HG02943 (cell line): ENCODE data around the gene BANP.
"Not testable (repeated sequence)": the region's sequence is repeated elsewhere in the genome, so short reads cannot be mapped to it uniquely, and the experiment has no call there.

ENCODE experiments used
- ATAC-seq: cut with Tn5 transposase; IDR thresholded peaks from one replicate; pipeline ENCODE4 v1.9.1; 2021; ENCODE audit warnings: mild to moderate bottlenecking, low read depth, moderate library complexity; ENCODE audit not compliant: unreplicated experiment

The BANP gene

GRCh38 chr16:88094253-88094575, 143.0 kb downstream of the BANP start:
- not testable (repeated sequence) for ATAC-seq

- not testable (repeated sequence) for ATAC-seq
Measured at GRCh38 chr16:88094900-88095299, 143.7 kb downstream of the BANP start.

GRCh38 chr16:88096659-88097058, 145.4 kb downstream of the BANP start:
- ATAC-seq: not testable (repeated sequence)

- ATAC-seq: not testable (repeated sequence)
Measured at GRCh38 chr16:88098731-88099562, 147.7 kb downstream of the BANP start.

- ATAC-seq: no peak
Measured at GRCh38 chr16:88099563-88099890, 148.3 kb downstream of the BANP start.

- ATAC-seq: not testable (repeated sequence)
Measured at GRCh38 chr16:88099956-88100355, 148.7 kb downstream of the BANP start.

- not testable (repeated sequence) for ATAC-seq
Measured at GRCh38 chr16:88100801-88101622, 149.8 kb downstream of the BANP start.

- ATAC-seq: not testable (repeated sequence)
Measured at GRCh38 chr16:88101623-88102105, 150.4 kb downstream of the BANP start.

- ATAC-seq: no peak
Measured at GRCh38 chr16:88102597-88102996, 151.4 kb downstream of the BANP start.

GRCh38 chr16:88103011-88103410, 151.8 kb downstream of the BANP start:
- ATAC-seq: no peak

- no peak for ATAC-seq
Measured at GRCh38 chr16:88103581-88104188, 152.5 kb downstream of the BANP start.

- not testable (repeated sequence) for ATAC-seq
Measured at GRCh38 chr16:88104363-88104762, 153.1 kb downstream of the BANP start.

GRCh38 chr16:88105574-88106140, 154.4 kb downstream of the BANP start:
- ATAC-seq: not testable (repeated sequence)

- not testable (repeated sequence) for ATAC-seq
Measured at GRCh38 chr16:88106566-88106965, 155.3 kb downstream of the BANP start.

- no peak for ATAC-seq
Measured at GRCh38 chr16:88108762-88109161, 157.5 kb downstream of the BANP start.

- not testable (repeated sequence) for ATAC-seq
Measured at GRCh38 chr16:88109726-88110621, 158.7 kb downstream of the BANP start.

- not testable (repeated sequence) for ATAC-seq
Measured at GRCh38 chr16:88110875-88111494, 159.8 kb downstream of the BANP start.

GRCh38 chr16:88111976-88112375, 160.7 kb downstream of the BANP start:
- not testable (repeated sequence) for ATAC-seq

GRCh38 chr16:88113545-88114045, 162.4 kb downstream of the BANP start:
- ATAC-seq: no peak
